ENCODE results near the gene WDR53. TPM values are rescaled to one million over a fixed set of nuclear protein-coding genes. Genes with fewer than 3 reads are reported as not detected.
"Not testable (repeated sequence)": the region's sequence is repeated elsewhere in the genome, so short reads cannot be mapped to it uniquely, and the experiment has no call there.

The WDR53 gene
- total RNA-seq, 2 experiments from 2014 or later, result 16.2 to 17.2 TPM

GRCh38 chr3:196525141-196525540 lies 43.2 kb downstream of the WDR53 start:
- intact Hi-C loops (cut with micrococcal nuclease), result no loop called here
- Mint-ChIP-seq H3K9me3 (peaks cover 24% of the 10 kb centered on the region), H3K4me1 (ENCODE audit: low read depth) (peaks cover 6% of the 10 kb centered on the region), H3K27me3 (peaks cover 6% of the 10 kb centered on the region), H3K4me3 (no peak overlapping the region), H3K27ac (no peak overlapping the region), H3K36me3 (ENCODE audit: low read depth) (peaks cover 10% of the 10 kb centered on the region)
- TF ChIP-seq CTCF (IDR thresholded peaks at IDR 0.05), result no peak
- no peak for ATAC-seq
- CTCF ChIA-PET, result interaction anchor here (0.6 to 5.9 kb wide), 6 partner anchors 13 to 271 kb away, joined by 3 to 50 read pairs (median 8); no protein-coding TSS in a partner anchor
- DNase-seq, result no peak
- POLR2A ChIA-PET, result interaction anchor here (0.7 kb wide), 1 partner anchor 24 kb away, joined by 4 read pairs; no protein-coding TSS in a partner anchor

DNA sequence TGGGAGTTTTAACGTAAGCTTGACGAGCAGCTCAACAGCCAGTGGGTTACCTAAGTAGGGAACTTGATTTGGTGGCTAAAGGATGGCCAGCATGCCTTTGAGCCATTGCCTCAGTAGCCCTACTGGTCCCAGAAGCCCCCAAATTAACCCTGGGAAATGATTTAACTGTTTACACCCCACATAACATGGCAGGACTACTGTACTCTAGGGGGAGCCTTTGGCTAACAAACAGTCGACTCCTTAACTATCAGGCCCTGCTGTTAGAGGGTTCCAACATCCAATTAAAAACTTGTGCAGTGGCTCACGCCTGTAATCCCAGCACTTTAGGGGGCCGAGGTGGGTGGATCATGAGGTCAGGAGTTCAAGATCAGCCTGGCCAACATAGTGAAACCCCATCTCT lies 43.8 kb downstream of the WDR53 start:
- TF ChIP-seq CTCF (IDR thresholded peaks at IDR 0.05), result no peak
- Mint-ChIP-seq H3K36me3 (ENCODE audit: low read depth) (peaks cover 12% of the 10 kb centered on the region), H3K4me1 (ENCODE audit: low read depth) (peaks cover 6% of the 10 kb centered on the region), H3K27me3 (peaks cover 6% of the 10 kb centered on the region), H3K4me3 (no peak overlapping the region), H3K9me3 (peaks cover 28% of the 10 kb centered on the region), H3K27ac (no peak overlapping the region)
- POLR2A ChIA-PET, result no interaction called here
- ATAC-seq (no peak), DNase-seq (no peak)
- CTCF ChIA-PET, result interaction anchor here (1.2 to 5.9 kb wide), 9 partner anchors 11 to 318 kb away, joined by 3 to 50 read pairs (median 11); partner anchors contain the start of gene RNF168
- intact Hi-C loops (cut with micrococcal nuclease), result no loop called here

GRCh38 chr3:196523841-196524240 lies 44.5 kb downstream of the WDR53 start:
- intact Hi-C loops (cut with micrococcal nuclease), result no loop called here
- H3K27ac Mint-ChIP-seq, result no peak overlapping the region
- H3K36me3 Mint-ChIP-seq (ENCODE audit: low read depth), result peaks cover 16% of the 10 kb centered on the region
- TF ChIP-seq CTCF (IDR thresholded peaks at IDR 0.05), result no peak
- ATAC-seq, result no peak
- H3K4me3 Mint-ChIP-seq, result no peak overlapping the region
- ChIA-PET CTCF (interaction anchor here (1.2 to 5.9 kb wide), 14 partner anchors 10 to 317 kb away, joined by 3 to 50 read pairs (median 8); partner anchors contain the start of gene RNF168), POLR2A (interaction anchor here (0.9 kb wide), 1 partner anchor 21 kb away, joined by 3 read pairs; the partner anchor contains the start of gene RNF168)
- H3K27me3 Mint-ChIP-seq, result peaks cover 6% of the 10 kb centered on the region
- H3K9me3 Mint-ChIP-seq, result peaks cover 35% of the 10 kb centered on the region
- peaks cover 4% of the 10 kb centered on the region for H3K4me1 Mint-ChIP-seq (ENCODE audit: low read depth)
- DNase-seq, result no peak

DNA sequence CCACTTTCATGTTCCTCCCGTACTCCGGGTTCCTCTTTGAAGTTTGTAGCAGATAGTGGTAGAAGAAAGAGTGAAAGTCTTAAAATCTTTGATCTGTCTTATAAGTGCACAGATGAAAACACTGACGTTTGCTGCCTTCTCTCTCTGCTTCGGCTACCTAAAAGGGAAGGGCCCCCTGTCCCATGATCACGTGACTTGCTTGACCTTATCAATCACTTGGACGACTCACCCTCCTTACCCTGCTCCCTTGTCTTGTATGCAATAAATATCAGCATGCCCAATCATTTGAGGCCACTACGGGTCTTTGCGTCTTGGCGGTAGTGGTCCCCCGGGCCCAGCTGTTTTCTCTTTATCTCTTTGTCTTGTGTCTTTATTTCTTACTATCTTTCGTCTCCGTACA lies 47.1 kb downstream of the WDR53 start:
- POLR2A ChIA-PET; H3K27ac Mint-ChIP-seq; ATAC-seq; intact Hi-C loops (cut with micrococcal nuclease); H3K4me3 Mint-ChIP-seq; H3K4me1 Mint-ChIP-seq (ENCODE audit: low read depth); DNase-seq; H3K27me3 Mint-ChIP-seq: not testable (repeated sequence)
- CTCF ChIA-PET, result interaction anchor here (1.1 to 5.9 kb wide), 13 partner anchors 7 to 324 kb away, joined by 3 to 50 read pairs (median 9); partner anchors contain the start of gene RNF168
- peaks cover 41% of the 10 kb centered on the region for H3K9me3 Mint-ChIP-seq
- H3K36me3 Mint-ChIP-seq (ENCODE audit: low read depth), result peaks cover 15% of the 10 kb centered on the region

DNA sequence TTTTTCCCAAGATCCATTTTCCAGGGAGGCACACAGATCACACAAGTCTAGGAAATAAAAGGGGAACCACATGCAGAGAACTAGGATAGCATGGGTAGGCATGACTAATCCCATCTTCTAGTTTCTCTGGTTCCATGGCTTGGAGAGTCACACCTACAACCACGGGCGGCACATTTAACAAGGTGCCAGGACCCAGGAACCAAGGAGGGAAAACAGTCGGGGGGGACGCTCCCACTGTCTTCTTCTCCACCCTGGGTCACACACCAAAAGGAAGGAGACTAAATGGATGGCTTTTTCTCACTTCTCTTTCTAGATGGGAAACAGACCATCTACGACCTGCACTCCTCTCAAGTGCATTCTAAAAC lies 48.7 kb downstream of the WDR53 start:
- no peak overlapping the region for H3K4me3 Mint-ChIP-seq

More for the DNA sequence above, 48.7 kb downstream of the WDR53 start:
- POLR2A ChIA-PET, result interaction anchor here (1.0 kb wide), 1 partner anchor 13 kb away, joined by 4 read pairs; no protein-coding TSS in a partner anchor
- Mint-ChIP-seq H3K27me3 (no peaks in the 10 kb centered on the region), H3K27ac (no peak overlapping the region), H3K9me3 (peaks cover 48% of the 10 kb centered on the region), H3K36me3 (ENCODE audit: low read depth) (peaks cover 15% of the 10 kb centered on the region), H3K4me1 (ENCODE audit: low read depth) (no peaks in the 10 kb centered on the region)
- CTCF ChIA-PET, result interaction anchor here (0.5 to 5.9 kb wide), 12 partner anchors 8 to 441 kb away, joined by 3 to 50 read pairs (median 4); no protein-coding TSS in a partner anchor
- TF ChIP-seq CTCF (IDR thresholded peaks at IDR 0.05), result no peak
- ATAC-seq (no peak), DNase-seq (peak; percentile 41)
- intact Hi-C loops (cut with micrococcal nuclease), result loop anchor here (5.0 kb wide), 1 partner anchor 267 kb away; no protein-coding TSS in a partner anchor
